EL (cell line): ENCODE data around the gene PEX11G.
"Not testable (repeated sequence)": the region's sequence is repeated elsewhere in the genome, so short reads cannot be mapped to it uniquely, and the experiment has no call there.

ENCODE experiments used
- DNase-seq: peaks from one replicate; pipeline ENCODE4 v3.0.0-alpha.2; 2016

PEX11G gene

DNA sequence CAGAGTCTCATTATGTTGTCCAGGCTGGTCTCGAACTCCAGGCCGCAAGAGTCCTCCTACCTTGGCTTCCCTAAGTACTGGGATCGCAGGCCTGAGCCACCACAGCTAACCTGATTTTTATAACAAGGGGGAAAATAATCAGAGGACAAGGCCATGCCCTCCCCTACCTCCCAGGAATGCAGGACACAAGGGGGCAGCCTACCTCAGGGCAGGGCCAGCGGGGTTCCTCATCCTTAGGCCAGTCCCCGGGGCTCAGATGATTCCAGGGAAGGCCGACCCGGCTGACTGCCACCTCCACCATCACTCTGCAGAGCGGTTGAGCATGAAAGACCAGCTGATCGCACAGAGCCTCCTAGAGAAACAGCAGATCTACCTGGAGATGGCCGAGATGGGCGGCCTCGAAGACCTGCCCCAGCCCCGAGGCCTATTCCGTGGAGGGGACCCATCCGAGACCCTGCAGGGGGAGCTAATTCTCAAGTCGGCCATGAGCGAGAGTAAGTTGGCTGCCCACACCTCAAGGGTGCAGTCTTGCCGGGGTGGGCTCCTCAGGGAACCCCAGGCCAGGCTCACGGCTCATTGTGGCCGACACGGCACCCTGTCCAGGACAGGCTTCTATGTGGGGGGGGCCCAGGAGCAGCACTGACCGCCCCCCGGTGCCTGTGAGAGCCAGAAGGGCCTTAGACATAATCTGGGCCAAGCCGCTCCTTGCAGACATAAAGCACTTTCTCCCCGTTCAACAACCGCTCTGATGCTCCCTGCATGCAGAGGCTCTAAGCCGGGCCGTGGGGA lies 26.8 kb downstream of the PEX11G start:
- DNase-seq, result no peak

GRCh38 chr19:7460562-7460966 lies 28.3 kb downstream of the PEX11G start:
- peak; percentile 86 for DNase-seq

DNA sequence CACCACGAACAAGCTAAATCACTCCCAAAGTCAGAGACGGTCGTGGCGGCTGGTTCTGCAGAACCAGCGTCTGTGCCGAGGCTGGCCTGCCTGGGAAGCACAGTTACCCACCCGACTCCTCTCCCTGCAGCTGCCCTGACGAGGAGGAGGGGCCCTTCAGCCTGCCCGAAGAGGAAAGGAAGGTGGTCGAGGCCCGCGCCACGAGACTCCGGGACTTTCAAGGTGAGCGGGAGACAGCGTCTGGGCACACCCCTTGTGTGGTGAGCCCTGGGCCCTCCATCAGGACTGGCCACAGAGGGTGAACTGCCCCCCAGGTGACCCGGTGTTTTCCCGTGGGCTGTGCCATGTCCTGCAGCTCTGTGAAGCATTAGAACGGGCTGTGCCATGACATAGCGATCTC lies 29.1 kb downstream of the PEX11G start:
- no peak for DNase-seq

- DNase-seq, result no peak
Measured at GRCh38 chr19:7458675-7459074, 30.2 kb downstream of the PEX11G start.

GRCh38 chr19:7456964-7457541 lies 31.8 kb downstream of the PEX11G start:
- DNase-seq, result peak; percentile 46

GRCh38 chr19:7455600-7456296 lies 33.1 kb downstream of the PEX11G start:
- no peak for DNase-seq

DNA sequence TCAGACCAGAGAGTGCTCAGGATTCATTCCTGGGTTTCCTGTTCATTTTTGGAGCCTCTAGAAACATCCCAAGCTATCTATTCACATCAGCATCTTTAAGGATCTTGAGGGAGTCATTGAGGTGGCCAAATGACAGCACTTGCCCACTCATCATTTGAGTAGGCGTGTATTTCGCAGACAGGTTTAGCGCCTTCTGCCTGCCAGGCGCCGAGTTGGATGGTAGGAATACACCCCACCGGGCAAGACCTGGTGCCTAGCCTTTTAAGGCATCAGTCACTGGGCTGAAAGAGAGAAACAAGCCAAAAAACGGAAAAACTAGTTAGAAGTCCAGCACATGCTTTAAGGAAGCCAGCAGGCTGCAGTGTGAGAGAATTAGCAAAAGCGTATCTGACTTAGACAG lies 33.8 kb downstream of the PEX11G start:
- no peak for DNase-seq

- DNase-seq, result peak; percentile 29
Measured at GRCh38 chr19:7450243-7451223, 38.3 kb downstream of the PEX11G start.

DNA sequence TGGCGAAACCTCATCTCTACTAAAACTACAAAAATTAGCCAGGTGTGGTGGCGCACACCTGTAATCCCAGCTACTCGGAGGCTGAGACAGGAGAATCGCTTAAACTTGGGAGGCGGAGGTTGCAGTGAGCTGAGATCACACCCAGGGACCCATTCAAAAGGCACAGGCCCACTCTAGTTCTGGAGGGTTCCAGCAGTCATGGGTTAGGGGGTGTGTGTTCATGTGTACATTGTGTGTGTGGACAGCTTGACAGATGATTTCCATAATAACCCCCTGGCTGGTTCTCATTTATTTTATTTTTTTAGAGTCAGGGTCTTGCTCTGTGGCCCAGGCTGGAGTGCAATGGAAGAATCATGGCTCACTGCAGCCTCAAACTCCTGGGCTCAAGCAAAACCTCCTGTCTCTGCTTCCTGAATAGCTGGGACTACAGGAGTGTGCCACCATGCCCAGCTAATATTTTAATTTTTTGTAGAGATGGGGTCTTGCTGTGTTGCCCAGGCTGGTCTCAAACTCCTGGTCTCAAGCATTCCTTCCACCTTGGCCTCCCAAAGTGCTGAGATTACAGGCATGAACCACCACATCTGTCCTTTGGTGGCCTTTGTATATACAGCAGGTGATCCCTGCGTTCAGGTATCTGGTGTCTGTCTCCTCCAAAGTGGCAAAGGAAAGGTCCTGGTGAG lies 39.3 kb downstream of the PEX11G start:
- not testable (repeated sequence) for DNase-seq

DNA sequence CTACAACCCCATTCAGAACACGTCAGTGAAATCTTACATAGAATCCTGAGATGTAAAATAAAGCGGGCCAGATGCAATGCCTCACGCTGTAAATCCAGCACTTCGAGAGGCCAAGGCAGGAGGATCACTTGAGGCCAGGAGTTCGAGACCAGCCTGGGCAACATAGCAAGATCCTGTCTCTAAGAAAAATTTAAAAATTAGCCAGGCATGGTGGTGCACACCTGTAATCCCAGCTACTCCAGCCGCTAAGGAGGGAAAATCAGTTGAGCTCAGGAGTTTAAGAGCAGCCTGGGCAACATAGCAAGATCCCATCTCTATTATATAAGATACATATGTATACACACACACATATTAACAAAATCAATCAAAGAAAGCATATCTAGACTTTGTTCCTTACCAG lies 41.2 kb downstream of the PEX11G start:
- DNase-seq, result no peak

DNA sequence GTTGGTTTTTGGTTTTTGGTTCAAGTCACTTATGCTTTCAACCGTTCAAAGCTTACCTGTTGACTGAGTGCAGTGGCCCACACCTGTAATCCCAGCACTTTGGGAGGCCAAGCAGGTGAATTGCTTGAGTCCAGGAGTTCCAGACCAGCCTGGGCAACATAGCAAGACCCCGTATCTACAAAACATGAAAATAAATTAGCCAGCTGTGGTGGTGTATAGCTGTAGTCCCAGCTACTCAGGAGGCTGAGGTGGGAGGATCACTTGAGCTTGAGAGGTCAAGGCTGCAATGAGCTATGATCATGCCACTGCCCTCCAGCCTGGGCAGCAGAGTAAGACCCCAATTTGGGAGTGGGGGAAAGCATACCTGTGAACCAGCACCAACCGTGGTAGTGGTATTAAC lies 43.7 kb downstream of the PEX11G start:
- no peak for DNase-seq

DNA sequence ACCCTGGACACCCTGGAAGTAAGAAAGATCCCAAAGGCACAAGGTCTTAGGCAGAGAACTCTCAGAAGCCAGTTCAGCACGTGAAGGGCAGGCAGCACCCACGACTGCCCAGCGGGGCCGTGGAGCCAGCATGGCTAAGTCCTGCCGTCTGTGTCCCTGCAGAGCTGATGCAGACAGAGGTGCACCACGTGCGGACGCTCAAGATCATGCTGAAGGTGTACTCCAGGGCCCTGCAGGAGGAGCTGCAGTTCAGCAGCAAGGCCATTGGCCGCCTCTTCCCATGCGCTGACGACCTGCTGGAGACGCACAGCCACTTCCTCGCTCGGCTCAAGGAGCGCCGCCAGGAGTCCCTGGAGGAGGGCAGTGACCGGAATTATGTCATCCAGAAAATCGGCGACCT lies 44.8 kb downstream of the PEX11G start:
- DNase-seq, result no peak

- DNase-seq, result no peak
Measured at GRCh38 chr19:7442423-7442822, 46.4 kb downstream of the PEX11G start.

DNA sequence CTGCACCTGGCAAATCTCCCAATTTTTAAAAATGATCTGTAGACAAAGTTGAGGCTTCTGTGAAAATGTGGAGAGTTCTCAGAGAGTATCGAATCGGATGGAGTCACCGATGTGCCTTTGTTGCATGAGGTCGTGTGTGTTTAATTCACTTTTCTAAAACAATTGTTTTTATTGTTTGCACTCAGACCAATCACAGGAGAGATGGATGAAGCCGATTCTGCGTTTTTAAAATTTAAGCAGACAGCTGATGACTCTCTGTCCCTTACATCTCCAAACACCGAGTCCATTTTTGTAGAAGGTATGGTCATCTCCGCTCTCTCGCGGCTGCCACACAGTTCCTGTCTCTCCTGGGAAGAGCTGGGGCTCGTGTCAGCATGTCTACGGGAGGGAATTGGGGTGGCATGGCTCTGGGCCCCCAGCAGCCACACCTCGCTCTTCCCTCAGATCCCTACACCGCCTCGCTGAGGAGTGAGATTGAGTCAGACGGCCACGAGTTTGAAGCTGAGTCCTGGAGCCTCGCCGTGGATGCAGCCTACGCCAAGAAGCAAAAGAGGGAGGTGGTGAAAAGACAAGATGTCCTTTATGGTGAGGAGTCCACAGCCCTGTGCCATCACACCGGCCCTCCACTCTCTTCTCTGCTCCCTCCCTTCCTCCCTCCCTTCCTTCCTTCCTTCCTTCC lies 47.2 kb downstream of the PEX11G start:
- DNase-seq, result no peak

DNA sequence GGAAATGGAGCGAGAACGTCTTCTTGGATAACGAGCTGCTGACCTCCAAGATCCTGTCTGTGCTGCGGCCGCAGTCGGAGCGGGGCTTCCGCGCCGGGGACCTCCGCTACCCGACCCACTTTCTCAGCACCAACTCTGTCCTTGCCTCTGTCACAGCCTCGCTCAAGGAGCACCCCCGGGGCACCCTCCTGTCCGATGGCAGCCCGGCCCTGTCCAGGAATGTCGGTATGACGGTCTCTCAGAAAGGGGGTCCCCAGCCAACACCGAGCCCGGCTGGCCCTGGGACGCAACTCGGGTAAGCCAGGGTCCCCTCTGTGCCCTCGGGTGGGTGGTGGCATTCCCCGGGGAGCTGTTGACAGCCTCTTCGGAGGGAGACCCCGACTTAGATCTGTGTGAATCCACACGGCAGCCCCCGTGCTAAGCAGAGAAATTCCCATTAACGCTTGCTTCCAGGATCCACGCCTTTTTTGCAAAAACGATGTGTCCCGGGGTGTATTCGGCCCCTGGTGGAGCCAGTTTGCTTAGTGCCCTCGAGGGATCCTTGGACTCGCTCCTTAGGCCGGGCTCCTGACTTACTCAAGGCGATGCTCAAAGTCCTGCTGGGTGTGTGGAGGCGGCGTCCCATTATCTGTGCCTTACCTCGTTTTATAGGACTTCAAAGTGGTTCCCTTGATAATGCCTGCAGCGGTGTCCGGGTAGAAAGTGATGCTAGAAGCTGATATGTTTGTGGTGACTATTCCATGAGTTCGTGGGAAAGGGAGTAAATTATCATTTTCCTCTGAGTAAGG lies 48.5 kb downstream of the PEX11G start:
- DNase-seq, result no peak

- DNase-seq, result no peak
Measured at GRCh38 chr19:7435586-7435985, 53.2 kb downstream of the PEX11G start.

DNA sequence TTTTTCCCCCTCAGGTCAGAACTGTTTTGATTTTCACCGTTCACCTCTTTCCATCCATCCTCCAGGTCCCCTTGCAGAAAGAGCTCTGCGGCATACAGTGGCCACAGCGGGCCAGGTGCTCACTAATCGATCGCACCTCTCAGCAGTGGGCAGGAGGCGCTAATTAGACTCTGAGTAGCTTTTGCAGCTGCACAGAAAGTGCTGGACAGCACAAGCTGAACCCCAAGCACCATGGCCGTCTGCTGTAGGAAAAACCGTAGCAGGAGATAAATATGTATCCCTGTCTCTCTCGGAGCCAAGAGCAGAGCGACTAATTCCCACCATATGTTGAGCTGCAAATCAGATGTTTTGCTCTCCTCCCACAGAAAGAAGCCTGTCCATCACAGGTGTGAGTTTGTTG lies 54.4 kb downstream of the PEX11G start:
- DNase-seq, result no peak

- DNase-seq, result peak; percentile 35
Measured at GRCh38 chr19:7433456-7433855, 55.4 kb downstream of the PEX11G start.

- DNase-seq, result no peak
Measured at GRCh38 chr19:7429638-7430282, 59.1 kb downstream of the PEX11G start.

DNA sequence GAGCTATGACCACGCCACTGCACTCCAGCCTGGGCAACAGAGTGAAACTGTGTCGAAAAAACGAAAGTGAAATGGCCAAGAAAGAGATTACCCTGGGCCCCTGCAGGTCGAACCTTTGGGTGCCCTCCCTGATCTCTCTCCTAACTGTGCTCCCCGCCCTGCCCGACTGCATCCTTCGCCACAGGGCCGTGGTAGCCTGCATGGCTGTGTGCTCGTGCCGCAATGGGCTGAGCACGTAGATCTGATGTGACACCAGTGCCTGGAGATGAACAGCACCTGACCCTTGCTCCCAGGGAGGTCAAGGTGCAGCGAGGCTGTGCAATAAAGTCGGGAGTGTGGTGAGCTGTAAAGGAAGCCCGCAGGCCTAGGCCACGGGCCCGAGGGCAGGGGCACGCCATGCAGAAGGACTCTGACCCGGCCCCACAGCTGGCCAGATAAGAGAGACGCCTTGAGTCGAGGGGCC lies 60.2 kb downstream of the PEX11G start:
- no peak for DNase-seq
